ENCODE measurements around the gene SDK1.

SDK1 gene

DNA sequence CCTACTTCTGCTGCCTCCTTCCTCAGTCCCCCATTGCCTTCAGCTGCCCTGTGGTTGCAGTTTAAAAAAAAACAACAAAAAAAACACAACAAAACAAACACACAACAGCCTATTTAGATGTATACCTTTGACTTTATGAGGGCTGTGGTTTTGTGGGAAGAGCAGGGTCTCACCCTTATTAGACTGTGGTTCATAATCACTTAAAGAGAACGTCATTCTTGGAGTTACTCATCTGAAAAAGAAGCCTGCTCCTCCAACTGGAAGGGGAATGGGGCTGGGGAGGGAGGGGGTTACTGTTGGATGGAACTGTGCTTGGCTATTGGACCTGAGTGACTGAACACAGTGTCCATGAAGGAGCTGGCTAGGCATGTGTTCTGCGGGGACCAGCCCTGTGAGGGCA lies 48.1 kb downstream of the SDK1 start:
- no peak for DNase-seq

DNA sequence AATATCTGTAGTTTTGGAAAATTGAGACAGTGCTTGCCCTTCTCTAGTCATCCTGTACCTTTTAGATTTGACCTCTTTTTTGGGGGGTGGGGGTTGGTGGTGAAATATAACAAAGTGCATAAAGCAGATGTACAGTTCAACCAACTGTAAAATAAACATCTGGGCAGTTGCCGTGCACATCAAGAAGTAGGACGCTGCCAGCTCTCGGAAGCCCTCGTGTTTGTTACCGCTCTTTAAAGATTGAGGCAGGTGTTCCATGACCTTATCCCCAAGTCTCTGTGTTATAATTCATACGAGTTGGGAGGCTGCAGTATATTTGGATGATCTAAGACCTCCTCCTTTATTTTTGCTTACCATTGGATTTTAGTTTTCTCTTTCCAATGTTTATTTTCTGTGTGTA lies 55.1 kb downstream of the SDK1 start:
- no peak for DNase-seq

DNA sequence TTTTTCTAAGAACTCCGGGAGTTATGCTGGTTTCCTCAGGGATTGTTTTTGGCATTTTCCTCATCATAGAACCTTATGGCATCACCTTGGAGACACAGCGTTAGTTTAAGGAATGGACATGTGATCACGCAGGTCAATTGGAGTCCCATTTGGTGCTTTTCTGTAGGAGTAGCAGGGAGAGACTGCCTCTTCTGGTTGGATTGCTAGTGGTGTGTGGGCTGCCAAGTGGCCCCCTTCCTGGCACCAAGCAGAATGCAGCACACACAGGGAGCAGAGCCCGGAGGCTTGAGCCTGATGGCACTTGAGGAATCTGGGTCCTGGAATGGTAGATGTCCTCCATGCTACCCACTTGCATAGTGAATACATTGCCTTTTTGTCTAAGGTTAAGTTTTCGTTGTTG lies 57.9 kb downstream of the SDK1 start:
- no peak for DNase-seq

DNA sequence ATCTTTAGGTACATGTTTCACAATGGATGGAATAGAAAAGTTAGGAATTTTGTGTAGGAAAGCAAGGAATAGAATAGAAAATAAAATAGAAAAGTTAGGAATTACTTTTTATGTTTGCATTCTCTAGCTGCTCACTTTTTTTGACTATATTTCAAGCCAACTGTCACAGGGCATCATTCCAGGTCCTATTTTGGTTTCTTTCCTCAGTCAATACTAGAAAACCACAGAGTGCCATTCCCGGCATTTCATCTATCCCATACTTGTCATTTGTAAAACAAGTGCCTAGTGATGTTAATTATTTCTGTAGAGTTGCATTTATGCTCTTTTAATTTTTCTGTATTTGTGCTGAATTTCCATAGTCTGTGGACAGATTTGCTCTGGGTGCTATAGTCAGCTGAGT lies 66.2 kb downstream of the SDK1 start:
- DNase-seq: no peak

DNA sequence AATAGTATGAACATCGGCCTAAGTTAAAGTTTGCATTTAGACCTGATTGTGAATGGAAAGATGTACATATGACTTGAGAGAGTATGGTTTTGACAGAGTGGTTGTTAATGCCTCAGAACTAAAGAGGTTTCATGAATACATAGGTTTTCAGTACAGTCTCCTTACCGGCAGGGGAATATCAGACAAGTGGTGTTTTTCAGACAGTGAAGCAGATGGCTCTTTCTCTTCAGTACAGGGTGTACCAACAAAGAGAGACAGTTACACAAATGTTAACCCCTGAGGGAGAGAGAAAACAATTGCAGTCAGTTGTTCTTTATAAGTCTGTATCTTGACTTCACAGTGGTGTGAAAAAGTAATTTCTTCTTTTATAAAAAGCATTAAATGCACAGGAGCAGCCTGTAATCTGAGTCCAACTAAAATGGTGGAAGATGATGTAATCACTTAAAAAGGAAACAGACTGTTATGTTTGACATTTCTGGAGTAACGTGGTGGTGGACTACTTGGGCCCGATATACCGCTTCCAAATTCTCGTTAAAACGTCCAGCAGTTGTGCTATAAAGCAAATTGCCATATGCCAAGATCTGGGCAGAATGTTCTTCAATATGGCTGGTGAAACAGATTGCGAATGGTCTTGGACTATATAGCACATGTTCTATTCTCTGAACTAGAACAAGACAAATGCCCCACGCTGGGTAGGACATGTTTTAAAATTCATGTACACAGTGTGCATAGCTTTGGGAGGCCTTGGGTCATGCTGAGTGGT lies 69.2 kb downstream of the SDK1 start:
- DNase-seq: no peak

DNA sequence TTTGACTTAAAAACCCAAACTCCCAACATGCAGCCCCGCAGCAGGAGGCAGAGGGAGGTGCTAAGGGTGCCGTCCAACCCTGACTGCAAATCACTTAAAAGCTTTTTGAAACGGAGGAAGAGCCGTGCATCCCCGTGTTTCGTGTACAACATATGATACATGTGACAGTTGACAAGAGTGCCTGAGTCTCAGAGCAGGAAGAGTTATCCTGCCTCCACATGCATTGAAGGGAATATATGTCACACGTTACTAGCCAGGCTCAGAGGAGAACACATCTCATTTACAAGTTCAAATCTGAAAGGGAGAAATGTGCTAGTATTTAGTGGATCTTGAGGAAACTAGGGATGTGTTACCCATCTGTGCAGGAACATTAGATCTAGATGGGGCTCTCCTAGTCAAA lies 69.9 kb downstream of the SDK1 start:
- DNase-seq: no peak

DNA sequence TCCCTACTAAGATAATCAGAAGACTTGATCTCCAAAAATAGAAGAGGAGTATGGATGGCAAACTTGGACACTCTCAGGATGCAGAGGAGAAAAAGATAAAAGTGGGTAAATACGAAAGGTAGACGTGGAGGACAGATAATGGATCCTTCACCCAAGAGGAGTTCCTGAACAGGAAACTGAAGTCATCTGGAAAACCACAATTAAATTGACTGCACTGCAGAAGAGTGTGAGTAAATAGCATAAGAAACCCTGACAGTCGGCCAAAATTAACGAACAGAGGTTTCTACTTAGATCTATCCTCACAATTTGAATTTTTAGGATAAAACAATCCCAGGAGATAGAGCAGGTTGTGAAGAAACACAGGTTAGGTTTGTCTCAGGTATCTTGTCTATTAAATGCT lies 70.5 kb downstream of the SDK1 start:
- no peak for DNase-seq

DNA sequence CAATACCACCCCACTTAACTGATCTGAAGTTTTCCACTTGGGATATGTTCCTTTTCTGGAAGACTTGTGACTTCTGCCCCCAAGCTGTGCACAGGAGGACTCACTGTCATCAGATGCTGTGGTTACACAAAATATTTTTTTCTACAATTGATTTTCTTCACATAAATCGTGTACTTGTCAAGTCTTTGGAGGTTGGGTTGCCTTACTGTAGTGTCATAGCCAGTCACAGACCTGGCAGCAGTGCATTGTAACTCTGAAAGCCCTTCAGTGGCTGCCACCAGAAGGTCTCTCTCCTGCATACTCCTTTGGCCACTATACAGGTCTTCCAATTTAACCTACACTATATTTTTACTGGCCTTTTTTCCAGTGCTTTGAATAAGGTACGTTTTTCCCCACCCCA lies 73.2 kb downstream of the SDK1 start:
- DNase-seq: no peak

DNA sequence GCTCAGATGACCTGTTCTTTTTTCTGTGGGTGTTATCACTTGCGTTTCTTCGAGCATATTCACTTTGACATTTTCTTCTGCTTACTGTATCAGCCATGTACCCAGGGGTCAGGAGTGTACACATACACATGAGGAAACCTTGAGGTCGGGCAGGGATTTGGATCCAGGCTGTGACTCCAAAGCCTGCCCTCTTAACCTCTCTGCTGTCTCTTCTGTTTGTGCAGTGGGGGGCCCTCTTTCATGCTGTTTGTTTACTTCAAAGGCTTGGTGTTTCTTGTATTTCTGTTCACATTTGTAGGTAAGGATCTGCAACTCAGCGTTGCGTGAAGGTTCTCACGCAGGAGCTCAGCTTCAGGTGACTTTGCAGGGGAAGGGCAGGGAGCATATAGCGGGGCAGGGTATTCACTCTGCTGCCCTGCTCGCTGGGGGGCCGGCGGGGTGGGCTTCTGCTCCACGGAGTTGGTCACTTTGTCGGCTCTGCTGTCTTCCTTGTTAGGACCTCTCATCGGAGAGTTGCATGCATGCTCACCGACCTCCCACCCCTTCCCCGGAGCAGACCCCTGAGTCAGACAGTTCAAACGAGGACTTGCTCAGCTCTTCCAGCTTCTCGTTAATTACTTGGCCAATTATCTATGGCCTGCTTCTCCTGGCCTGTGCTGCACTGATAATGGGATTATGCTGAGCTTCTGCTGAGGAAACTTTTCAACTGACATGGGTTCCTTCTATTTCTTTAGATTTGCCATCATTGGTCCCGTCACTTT lies 77.5 kb downstream of the SDK1 start:
- no peak for DNase-seq

DNA sequence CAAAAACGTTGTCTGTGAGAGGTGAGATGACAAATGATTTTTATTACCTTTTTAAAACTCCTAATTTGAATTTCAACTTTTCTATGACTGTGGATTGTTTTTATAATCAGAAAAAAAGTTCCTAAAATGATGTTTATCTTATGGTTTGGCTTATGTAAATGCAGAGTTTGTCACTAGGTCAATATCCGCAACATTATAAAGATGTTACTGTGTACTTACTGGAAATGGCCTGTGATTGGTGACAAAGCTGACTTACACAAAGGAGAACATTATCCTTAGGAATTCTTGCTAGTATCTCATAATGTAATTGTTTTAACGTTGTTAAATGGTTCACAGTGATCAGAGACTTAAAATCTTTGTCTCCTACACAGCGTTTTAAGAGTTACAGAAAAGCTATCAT lies 79.0 kb downstream of the SDK1 start:
- no peak for DNase-seq

DNA sequence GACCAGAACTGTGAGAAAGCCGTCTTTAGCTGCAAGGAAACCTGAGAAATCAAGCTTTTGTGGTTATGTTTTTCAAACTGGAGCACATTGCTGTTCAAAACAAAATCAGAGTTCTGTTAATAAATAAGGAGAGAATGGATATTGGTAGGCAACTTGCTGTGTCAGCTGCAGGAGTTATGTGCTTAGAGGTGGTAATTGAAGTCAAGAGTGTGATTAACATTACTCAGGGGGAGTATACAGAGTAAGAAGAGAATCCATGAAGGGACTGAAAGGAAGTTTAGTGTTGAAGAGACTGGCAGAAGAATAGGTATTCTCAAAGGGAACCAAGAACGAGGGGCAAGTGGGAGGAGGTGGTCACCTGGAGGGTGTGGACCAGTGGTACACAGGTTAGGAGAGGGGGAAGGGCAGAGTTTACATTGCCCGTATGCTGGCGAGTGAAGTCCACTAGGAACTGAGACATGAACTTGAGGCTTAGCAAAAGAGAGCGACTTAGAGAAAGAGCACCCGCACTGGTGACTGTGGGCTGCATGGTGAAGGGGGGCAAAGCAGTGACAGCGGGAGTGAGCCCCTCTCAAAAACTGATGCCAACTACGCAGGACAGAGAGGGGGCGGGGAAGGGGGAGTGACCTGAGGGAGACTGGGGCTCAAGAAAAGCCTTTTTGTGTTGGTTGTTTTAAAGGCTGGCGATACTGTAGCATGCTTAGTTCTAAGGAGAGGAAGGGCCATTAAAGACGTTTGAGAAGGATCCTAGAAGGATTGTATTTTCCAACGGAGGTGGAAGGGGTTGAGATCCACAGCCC lies 80.0 kb downstream of the SDK1 start:
- no peak for DNase-seq

DNA sequence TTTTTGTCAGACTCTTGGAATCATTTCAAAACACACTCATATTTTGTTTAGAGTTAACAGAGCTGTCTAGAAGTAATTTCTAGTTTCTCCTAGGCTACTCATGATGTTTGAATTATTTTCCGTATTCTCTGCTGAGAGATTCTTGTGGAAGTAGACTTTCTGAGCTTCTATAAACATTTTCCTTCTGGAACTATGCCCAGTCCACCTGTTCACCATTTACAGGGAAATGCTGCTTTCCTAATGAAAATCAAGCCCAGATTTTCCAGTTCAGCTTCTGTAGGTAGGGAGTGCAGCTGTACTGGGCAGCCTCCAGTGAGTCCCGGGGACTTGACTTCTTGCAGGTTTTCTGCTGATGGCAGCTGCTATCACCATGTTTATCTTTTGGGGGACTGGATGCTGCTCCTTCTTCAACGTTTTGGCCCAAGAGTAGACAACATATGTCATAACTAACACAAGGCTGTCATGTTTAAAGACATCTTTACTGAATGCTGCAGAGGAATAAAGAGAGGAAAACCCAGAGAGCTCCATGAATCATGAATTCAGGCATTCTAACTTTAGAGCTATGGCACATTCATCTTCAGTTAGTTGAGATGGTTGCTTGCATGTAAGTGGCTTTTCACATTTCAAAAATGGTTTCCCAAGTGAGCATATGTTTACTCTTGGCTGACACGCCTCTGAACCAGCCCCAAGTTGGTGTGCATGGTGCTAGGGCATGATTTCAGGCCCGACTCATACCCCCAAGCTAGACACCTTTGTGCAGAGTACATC lies 85.6 kb downstream of the SDK1 start:
- no peak for DNase-seq

DNA sequence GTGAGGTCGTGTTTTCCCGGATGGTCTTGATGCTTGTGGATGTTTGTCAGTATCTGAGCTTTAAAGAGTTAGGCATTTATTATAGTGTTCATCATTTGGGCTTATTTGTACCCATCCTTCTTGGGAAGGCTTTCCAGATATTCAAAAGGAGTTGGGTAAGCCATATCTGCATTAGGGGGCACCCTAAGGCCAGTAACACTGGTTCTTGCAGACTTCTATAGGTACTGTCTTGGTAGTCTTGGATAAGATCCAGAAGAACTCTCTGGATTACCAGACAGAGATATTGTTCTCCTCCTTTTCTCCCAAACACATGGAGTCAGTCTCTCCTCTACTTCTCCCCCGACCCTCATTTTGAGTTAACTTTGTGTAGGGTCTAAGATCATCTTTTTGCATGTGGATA lies 92.8 kb downstream of the SDK1 start:
- DNase-seq: no peak

DNA sequence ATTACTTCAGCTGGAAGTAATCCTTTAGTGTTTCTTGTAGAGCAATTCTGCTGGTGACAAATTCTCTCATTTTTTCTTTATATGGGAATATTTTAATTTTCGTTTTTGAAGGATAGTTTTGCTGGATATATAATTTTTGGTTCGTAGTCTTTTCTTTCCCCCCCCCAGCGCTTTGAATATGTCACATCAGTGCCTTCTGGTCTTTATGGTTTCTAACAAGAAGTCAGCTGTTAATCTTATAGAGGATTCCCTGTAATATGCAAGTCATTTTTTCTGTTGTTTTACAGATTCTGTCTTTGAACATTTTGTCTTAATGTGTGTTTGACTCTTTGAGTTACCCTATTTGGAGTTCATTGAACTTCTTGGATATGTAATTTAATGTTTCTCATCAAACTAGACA lies 96.3 kb downstream of the SDK1 start:
- DNase-seq: no peak

DNA sequence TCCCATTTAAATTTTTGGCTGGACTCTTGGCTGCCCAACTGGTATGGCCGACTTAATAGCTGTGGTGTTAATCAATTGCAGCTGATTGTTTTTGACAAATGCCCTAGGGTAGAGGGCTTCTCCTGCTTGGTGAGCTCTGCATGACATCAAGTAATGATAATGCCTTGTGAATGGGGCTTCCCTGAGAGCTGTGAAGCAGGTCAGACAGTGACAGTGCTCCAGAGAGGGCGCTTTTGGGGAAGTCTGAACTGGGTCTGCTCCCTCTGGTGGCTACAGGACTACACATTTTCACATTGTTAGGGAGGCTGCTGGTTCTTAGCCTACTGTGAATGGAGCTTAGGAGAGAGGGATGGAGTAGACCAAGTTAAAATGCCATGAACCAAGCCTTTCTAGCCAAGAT lies 98.8 kb downstream of the SDK1 start:
- no peak for DNase-seq

DNA sequence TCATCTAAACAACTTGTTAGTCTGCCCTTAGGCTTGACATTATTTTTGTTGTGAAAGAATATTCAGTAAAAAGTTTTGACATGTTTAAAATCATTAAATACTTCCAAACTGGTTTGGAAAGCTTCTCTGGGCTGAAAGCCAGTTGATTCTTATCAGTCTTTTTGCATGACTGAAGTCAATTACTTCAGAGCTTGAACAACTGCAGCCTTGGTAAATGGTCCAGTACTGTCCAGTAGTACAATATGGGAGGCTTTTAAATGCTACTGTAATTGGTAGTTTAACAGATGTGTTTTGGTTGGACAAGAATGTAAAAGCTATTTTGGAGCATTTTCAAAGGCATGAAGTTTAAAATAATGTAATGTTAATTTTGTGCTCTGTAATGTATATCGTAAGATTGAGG lies 103.4 kb downstream of the SDK1 start:
- no peak for DNase-seq

DNA sequence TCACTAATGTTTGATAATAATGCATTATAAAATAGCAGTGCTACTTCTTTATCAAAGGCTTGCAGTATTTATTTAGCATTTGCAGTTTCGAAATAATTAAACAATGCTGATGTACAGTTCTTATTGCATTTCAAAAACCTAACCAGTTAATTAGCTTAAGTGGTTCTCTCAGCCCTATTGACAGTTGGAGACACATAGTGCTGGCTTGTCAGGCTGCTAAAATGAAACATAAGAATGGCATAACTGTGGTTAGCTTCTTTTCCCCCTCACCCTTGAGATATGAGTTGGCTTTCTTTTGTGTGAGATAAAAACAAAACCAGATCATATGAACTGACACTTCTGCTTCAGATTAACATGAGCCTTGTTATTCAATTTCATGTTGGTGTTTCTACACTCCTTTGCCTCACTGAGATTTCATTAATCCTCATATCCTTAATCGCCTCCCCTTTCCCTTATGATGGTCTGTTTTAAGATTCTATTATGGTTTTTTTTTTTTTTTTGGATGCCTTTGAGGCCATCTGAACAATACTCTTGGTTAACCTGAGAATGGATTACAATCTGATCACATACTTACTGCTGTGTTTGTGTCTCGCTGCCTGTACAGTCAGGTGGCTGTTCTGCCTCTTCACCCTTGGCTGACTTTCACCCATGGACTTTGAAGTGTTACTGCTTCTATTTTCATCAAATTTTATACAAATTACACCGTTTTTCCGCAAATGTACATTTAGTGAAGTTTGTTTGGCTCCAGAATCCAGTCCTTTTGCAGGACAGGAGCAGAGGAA lies 108.0 kb downstream of the SDK1 start:
- DNase-seq: no peak

DNA sequence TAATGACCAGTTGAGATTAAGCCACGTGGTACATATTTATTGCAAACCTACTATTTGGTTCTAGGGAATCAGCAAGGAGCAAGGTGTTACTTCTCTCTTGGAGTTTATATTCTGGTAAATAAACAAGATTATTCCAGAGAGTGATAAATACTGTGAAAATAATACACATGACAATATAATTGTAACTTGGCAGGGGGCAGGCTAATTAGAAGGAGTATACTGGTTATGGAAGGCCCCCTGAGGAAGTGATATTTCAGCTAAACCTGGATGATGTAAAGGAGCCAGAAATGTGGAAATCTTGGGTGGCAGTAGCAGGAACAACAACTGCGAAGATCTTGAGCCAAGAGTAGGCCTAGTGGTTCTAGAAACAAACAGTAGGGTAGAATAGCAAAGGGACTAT lies 111.8 kb downstream of the SDK1 start:
- DNase-seq: no peak

DNA sequence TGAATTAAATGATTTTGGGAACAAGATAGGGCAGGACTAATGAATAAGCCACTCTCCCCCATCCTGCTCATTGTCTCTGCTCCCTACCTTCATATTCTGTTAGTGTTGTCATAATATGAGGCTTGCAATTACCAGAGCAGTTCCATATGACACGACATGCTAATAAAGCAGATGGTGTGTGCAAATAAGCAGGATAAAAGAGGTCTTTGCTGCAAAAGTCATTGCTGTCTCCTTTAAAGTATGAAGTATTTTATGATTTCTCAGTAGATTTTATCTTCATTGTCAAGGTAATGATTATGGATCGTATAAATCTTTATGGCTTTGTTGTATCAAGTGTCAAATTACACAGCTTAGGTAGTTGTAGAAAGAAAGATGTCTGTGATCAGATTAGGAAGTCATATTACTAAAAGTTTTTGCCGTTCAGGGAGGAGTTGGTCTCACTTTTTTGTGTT lies 114.8 kb downstream of the SDK1 start:
- DNase-seq: no peak

DNA sequence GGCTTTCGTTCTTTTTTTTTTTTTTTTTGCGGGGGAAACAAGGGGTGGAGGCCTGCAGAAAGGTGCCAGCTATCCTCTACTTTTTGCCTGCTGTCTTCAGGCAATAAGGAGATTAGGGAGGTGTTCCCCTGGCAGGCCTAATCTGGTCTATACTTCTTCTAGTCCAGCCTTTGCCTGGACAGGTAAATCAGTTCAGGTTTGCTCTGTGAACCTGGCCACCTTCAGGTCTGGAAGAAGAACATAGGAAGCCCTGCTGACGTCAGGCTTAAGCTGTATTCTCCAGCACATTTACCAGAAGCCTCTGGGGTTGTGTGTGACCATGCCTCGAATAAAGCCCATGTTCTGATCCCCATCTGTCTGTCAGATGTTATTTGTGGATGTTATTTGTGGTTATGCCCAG lies 115.4 kb downstream of the SDK1 start:
- DNase-seq: no peak

DNA sequence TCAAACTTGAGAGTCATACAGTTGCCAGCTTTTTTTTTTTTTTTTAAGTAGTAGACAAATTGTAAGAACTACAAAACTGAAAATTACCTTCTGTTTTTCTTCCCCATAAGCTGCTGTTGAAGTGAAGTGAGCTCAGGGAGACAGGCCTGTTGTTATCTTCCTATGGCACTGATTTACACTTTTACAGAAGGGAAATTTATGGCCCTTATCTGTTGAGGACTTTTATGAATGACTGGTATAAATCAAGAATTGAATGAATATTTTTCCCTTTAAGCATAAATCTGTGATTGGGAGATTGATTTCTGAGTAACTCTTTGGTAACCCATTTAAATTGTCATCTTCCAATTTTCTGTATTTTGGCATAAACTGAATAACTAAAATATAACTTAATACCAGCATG lies 124.0 kb downstream of the SDK1 start:
- DNase-seq: no peak

DNA sequence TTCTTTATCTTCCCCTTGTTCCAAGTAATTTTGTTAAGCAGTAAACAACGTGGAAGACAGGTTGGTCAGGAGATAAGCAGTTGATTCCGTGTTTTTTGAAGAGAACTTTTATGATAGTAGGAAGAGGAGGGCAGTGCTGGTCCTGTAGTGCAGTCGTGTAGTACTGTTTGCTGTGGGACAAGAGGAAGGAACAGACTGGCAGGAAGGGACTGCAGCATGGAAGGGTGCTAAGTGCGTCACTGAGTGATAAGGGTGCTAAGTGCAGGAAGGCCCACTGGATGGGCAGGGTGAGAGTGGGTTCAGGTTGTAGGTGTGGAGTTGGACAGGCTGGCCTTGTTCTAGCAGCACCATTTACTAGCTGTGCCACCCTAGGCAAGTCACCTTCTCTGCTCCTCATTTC lies 125.0 kb downstream of the SDK1 start:
- DNase-seq: no peak
